Measurements from ENCODE around the gene CSNK1G2.

DNA sequence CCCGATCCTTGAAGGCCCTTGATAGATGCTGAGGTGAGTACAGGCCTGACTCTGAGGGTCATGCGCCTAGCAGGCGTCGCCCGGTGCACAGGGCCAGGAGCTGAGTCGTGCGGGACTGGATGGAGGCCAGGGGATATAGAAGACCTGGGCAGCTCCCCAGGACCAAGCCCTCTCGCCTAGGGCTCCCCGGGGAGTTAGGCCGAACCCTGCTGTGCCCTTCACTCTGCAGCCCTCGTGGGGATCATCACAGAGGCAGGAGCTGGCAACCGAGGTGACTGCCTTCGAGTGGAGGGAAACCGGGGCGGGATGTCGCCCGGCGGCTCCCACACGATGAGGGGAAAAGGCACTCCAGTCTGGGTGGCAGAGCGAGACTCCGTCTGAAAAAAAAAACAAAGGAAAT, 11.7 kb downstream of the CSNK1G2 start:
- TF ChIP-seq, protein P1, sequence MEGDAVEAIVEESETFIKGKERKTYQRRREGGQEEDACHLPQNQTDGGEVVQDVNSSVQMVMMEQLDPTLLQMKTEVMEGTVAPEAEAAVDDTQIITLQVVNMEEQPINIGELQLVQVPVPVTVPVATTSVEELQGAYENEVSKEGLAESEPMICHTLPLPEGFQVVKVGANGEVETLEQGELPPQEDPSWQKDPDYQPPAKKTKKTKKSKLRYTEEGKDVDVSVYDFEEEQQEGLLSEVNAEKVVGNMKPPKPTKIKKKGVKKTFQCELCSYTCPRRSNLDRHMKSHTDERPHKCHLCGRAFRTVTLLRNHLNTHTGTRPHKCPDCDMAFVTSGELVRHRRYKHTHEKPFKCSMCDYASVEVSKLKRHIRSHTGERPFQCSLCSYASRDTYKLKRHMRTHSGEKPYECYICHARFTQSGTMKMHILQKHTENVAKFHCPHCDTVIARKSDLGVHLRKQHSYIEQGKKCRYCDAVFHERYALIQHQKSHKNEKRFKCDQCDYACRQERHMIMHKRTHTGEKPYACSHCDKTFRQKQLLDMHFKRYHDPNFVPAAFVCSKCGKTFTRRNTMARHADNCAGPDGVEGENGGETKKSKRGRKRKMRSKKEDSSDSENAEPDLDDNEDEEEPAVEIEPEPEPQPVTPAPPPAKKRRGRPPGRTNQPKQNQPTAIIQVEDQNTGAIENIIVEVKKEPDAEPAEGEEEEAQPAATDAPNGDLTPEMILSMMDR (IDR thresholded peaks at IDR 0.05), result no peak
- TF ChIP-seq POLR2A (IDR thresholded peaks at IDR 0.05) (no peak), POLR2AphosphoS5 (IDR thresholded peaks at IDR 0.05; ENCODE audit: insufficient read depth in 1 of 2, low read depth in 1 of 2) (no peak)

All from vagina (tissue), 2 donors.